Gastroesophageal sphincter (tissue), 3 donors: ENCODE data around the gene LANCL2.

Experiments used
- CTCF ChIP-seq, 4 experiments: fragments of 200-600 bp in 2 of 4; fragments of 450-650 bp in 2 of 4; sonication (generic) in 1 of 4; IDR thresholded peaks; one replicate each; pipeline ENCODE4 v1.5.1; 2017 to 2019; ENCODE audit warnings: antibody characterized with exemption in 4 of 4, mild to moderate bottlenecking in 2 of 4, moderate library complexity in 2 of 4
- POLR2A ChIP-seq, 2 donors: fragments of 450-650 bp; IDR thresholded peaks; one replicate each; pipeline ENCODE4 v1.6.1; 2017; ENCODE audit warnings: antibody characterized with exemption in 2 of 2, mild to moderate bottlenecking in 2 of 2, moderate library complexity in 1 of 2
- POLR2AphosphoS5 ChIP-seq: sonication (generic); formaldehyde crosslinking; IDR thresholded peaks from one replicate; pipeline ENCODE4 v1.6.1; 2017; ENCODE audit warnings: antibody characterized with exemption

GRCh38 chr7:55350281-55350680 is 14.9 kb upstream of the LANCL2 start:
- TF ChIP-seq CTCF (IDR thresholded peaks at IDR 0.05) (no peak), POLR2A (IDR thresholded peaks at IDR 0.05) (no peak), POLR2AphosphoS5 (no peak)
